Sciatic nerve (tissue), 2 donors: ENCODE data around the gene GPC3. TPM values are rescaled to one million over a fixed set of nuclear protein-coding genes. Genes with fewer than 3 reads are reported as not detected.

Source experiments
- ATAC-seq: fragments of 200-7000 bp; cut with Tn5 transposase; one replicate; pipeline ENCODE4 v1.9.1; 2020; ENCODE audit warnings: mild to moderate bottlenecking, moderate library complexity
- DNase-seq: peaks from one replicate; pipeline ENCODE4 v3.0.0-alpha.2; 2020; ENCODE audit warnings: low spot score
- intact Hi-C: fragments of 100-400 bp; cut with DNase I; formaldehyde crosslinking; loops from one replicate; pipeline ENCODE4 v1.14.2; 2022
- total RNA-seq: library from RNA; stranded (reverse); fragmentation: NEBNext Ultra II Directional; extraction: Animal tissue kit (Norgen Biotek cat#: 25700); gene quantifications from one replicate; pipeline ENCODE4 v1.2.1, GENCODE V29; 2021
- donor health status: DM: no; HTN: no; CAD: no.
- donor health status: DM: no; HTN: no; CAD: no.

Gene GPC3
- total RNA-seq, 1 donor from 2014 or later, result 84.2 TPM

DNA sequence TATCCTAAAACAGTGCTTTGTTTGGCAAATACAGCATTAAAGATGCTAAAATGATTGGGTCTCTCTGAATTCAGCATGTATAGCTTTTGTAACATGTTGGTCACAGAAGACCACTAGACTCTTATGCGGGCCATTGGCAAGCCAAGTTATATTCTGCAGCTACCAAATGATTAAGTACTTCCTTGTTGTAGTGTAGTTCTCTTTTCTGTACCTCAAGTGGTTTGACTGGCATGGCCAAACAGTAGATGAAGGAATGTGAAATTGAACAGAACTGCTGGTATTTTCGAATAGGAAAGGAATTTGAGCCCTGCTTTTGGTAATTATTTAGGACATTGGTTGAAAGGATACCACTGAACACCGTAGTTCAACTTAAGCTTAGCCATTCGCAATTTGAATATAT, 376.2 kb downstream of the GPC3 start:
- DNase-seq, result no peak
- intact Hi-C loops, result no loop called here
- no peak for ATAC-seq

DNA sequence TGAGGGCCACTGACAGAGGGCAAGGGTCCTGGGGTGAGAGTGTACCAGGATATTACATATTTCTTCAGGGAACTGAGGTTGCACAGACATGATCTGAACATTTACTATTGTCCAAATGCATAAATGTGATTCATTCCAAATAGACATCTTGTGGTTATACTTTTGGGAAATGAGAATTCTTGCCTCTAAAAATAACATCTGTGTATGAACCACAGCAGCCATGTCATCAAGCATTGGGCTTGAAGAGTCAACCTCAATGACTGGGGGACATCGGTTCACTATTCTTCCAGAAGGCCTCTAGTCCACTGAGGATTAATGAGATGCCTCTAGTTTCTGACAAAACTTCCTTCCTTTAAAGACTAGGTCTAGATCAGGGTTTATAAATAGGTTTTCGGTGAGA, 377.0 kb downstream of the GPC3 start:
- ATAC-seq, result peak; percentile 27
- intact Hi-C loops, result no loop called here
- no peak for DNase-seq

DNA sequence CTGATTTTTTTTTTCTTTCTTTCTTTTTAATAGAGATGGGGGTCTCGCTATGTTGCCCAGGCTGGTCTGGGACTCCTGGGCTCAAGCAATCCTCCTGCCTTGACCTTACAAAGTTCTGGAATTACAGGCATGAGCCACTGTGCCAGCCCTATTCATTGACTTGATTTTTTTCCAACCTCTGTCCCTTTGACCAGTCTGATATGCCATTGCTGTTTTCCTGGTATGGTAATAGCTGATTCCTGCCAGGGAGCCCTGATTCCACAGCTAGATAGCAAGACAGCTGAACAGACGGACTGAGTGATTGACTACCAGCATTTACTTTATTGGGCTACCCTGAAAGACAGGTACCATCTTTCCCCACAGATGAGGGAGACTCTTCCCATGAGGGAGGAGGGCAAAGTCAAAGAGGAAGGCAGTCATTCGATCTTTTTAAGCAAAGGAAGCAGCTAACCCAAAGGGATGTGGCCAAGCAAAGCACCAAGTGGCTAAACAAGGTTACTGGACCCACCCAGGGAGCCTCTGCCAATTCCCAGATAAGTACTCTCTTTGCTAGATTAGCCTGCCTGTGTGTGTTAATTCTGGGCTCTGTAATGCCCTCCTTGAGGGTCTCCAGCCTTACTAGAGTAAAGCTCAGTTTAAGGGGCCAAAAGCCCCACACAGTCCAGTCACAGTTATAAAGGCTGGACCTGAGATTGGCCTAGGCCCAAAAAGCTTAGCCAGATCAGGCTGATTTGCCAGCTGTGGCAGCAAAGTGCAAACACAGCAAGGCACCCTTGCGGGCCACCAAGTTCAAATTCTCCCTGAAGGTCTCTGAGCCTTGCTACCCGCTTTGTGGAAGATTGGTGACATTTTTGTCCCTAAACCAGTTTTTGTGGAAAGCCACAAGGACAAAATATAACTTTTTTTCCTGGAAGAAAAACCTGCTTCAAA, 377.7 kb downstream of the GPC3 start:
- ATAC-seq (peak; percentile 44), DNase-seq (no peak)
- intact Hi-C loops, result no loop called here

DNA sequence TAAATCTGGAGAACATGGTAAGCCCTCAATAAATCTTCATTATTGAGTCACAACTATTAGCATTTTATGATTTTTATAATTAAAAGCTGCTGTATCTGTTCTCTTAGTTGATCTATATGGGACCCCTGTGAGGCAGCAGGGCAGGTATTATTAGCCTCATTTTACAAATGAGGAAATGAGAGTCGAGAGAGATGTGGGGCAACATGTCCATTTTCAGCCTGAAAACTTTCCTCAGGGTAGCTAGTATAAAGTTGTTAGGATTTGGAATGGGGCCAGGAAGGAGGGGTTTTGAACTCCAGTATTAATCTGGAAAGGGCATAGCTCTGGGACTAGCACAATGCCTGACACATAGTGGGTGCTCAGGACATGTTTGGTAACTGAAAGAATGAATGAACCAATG, 378.4 kb downstream of the GPC3 start:
- intact Hi-C loops, result no loop called here
- ATAC-seq, result no peak
- DNase-seq, result no peak

DNA sequence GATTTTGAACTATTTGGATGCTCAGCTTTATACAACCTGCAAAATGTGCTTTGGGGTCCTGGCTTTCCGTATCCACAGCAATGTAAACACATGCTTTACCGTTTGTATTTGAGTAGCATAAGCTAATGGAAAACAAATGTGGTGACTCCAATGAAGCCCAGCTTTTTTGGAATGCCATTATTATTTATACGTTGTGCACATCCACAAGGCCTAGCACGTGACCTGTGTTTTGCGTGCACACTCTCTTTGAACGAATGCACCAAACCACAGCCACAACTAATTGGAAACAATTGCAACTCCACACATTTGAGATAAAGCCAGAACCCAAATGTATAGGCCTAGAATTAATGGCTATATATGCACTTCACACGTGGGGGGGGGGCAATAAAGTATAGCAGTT, 380.6 kb downstream of the GPC3 start:
- intact Hi-C loops, result no loop called here
- ATAC-seq (no peak), DNase-seq (no peak)

DNA sequence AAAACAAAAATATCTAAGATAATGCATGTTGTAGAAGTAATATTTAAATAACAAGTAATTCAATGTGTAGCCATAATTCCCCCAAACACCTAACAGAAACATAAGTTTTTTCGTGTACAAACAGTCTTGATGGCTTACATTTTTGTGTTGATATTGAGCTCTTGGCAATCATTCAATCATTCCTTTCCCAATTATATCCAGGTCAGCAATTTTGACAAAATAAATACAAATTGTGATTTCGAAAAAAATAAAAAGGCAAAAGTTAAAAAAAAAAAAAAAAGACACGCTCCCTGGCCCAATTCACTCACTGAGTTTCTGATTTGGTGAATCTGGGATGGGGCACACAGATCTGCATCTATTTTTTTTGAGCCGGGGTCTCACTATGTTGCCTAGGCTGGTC, 382.5 kb downstream of the GPC3 start:
- ATAC-seq, result no peak
- DNase-seq, result no peak
- intact Hi-C loops, result no loop called here

DNA sequence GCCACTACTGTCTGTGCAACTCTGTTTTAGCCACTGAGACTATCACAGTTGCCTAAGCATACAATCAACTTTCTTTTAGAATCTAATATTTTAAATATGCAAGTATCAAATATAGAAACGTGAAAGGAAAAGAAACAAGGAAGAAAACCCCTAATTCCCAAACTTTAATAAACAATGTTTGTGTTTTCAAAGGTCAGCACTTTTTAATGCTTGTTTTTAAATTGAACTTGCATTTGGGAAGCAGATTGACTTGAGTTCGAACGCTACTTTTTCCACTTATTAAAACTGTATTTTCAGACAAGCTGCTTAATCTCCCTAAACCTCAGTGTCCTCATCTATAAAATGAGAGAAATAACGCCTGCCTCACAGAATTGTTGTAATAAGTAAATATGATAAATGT, 384.3 kb downstream of the GPC3 start:
- ATAC-seq (no peak), DNase-seq (no peak)
- intact Hi-C loops, result no loop called here

DNA sequence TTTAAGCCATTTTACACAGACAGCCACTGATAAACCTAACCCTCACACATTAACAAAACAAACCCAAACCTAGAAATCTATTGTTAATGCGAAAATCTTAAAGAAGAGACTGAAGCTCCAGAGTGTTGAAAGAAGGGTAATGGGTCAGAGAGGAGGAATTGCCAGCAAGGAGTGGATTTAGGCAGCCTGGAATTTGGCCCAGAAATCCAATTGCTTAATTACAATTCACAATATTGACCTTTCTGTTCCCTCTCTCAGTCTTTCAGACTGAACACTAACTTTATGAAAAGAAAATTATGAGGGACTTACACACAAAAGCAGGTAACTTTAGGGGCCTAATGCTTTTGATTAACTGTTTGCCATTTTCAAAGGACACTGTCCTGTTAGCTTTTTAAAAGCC, 384.9 kb downstream of the GPC3 start:
- intact Hi-C loops, result no loop called here
- ATAC-seq, result no peak
- no peak for DNase-seq

DNA sequence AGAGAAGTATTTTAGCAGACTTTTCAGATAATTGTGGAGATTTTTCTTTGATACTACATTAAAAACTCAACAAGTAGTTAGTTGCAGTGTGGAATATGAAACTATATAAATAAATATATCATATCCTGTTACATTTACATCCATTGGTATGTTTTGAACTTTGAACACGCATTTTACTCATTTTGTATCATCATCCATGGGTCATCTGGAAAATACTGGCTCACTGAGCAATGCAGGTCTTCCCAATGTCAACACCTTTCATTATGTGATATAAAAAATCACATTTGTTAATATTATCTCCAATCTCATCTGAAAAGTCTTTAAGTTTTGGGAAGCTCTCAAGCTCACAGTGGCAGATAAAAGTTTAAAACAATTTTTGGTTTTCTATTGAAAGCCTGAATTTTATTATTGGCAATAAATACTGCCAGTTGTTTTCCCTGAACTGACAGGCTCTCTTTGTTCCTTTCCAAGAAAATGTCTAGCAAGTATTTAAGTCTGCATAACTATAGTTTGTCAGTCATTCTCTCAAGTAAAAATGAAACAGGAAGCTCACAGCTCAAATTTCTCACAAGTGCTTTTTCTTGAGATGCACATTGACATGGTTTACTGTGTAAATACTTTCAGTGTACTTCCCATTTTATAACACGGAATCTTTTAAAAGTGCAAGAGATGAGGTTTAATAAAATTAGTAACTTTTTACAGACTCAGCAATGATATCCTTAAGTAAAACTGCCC, 386.6 kb downstream of the GPC3 start:
- DNase-seq, result no peak
- intact Hi-C loops, result no loop called here
- ATAC-seq, result no peak

DNA sequence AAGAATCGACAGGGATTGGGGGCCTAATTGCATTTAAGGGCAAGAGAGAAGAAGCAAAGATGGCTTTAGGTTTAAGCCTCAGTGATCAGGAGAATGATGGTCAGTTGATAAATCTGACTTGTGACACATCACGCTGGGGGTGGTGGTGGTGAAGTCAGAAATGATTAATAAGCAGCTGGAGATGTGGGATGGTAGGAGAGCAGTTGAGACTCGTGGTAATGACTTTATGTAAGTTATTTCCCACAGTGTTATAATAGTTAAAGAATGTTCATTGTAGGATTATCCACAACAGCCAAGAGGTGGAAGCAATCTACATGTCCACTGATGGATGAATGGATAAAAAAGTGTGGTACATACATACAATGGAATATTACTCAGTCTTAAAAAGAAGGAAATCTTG, 391.2 kb downstream of the GPC3 start:
- DNase-seq (no peak), ATAC-seq (no peak)
- intact Hi-C loops, result no loop called here

DNA sequence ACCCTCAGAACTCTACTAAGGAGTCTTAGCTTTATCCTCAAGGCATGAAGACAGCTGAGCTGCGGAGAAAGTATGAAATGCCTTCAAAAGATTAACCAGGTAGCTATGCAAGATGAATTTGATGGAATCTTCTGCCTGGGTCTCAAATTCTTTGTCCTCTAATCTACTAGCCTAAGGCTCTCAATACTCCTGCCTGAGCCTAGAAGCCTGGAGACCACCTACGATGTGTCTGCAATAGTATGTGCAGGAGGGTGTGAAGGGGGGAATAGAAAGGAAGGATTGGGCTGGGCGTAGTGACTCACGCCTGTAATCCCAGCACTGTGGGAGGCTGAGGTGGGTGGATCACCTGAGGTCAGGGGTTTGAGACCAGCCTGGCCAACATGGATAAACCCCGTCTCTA, 391.9 kb downstream of the GPC3 start:
- intact Hi-C loops, result no loop called here
- DNase-seq (no peak), ATAC-seq (no peak)

DNA sequence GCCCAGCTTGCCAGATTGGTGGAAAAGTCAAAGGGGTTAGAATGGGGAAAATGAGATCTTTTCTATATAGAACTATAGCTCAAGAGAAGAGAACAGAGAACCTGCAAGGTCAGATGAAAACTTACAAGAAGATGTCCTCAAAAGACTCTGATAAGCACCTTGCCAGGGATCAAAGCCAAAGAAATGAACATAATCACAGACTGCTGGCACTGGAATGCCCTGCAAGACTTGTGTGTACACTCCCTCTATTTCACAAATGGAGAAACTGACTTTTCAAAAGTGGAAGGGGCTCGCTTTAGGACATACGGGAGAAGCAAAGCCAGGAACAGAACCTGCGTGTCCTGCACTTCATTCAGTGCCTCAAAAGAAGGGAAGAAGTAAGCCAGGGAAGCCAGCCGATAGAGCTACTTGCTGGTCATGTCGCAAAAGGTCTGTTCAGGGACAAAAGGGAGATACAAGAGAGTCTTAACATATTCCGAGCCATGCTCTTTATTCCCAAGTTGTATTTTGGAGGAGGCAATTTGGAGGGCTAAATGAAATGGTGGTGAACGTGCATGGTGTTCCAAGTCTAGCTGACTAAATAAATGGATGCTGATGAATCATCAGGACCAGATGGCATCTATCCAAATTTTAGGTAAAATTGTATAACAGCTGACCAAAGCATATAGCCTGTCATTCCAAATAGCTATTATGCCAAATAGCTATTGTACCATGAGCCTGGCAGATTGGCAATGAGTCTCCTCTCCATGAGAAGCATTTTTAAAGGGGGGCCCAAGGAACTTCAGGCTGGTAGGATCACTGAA, 394.5 kb downstream of the GPC3 start:
- intact Hi-C loops, result no loop called here
- no peak for ATAC-seq
- DNase-seq, result no peak

DNA sequence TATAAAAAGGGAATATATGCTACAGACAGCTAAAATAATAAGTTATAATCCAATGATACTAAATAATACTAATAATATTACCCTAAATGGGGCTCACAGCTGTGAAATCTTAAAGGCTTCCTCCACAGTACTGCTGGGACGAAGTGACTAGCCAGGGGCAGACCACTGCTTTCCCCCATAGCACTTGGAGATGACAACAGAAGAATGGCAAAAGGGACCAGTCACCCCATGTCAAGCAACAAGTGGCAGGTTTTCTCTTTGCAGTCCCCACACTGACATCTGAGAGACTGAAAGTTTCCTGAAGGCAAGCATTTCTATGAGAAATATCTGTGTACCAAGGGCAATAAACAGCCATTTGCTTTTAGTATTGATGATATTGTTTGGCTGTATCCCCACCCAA, 396.6 kb downstream of the GPC3 start:
- intact Hi-C loops, result no loop called here
- ATAC-seq (no peak), DNase-seq (no peak)

DNA sequence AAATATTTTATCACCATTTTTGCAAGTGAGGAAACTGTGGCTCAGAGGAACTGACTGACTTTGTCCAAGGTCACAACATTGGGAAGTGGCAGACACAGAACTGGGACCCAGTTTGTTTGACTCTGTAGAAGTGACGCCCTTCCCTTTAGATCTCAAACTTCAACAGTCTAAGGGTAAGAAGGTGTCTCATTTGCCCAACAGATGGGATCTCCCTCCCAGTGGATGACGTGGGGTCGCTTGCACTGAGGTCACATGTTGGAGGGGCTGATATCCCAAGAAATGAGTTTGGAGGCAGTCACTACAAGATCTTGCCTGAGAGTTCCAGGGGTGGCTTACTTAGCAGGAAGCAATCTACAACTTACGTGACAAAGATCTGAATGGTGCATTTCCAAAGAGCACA, 397.6 kb downstream of the GPC3 start:
- ATAC-seq, result no peak
- intact Hi-C loops, result no loop called here
- no peak for DNase-seq

DNA sequence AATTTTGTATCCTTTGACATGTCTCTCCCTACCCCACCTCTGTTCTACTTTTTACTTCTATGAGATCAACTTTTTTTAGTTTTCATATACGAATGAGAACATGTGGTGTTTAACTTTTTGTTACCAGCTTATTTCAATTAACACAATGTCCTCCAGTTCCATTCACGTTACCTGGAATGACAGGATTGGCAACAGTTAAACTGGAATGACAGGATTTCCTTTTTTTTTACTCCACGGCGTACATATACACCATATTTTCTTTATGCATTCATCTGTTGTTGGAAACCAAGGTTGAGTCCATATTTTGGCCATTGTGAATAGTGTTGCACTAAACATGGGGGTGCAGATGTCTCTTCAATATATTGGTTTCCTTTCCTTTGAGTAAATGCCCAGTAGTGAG, 398.3 kb downstream of the GPC3 start:
- intact Hi-C loops, result no loop called here
- no peak for ATAC-seq
- no peak for DNase-seq

DNA sequence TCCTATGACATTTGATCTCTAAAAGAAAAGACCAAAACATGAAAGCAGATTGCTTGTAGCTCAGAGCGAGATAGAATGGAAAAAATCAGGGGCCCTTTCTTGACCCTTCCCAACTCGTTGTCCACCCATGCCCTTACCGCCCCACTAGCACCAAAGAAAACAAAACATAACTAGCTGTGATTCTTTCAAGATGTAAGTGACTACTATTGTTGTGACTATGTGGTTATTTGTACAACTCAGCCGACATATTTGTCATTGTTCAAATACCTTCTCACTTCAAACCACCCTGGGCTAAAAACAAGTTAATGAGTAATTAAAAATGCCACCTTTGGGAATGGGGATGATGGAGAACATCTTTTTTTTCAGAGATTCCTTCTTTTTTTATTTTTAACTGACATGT, 399.0 kb downstream of the GPC3 start:
- DNase-seq (no peak), ATAC-seq (no peak)
- intact Hi-C loops, result no loop called here

DNA sequence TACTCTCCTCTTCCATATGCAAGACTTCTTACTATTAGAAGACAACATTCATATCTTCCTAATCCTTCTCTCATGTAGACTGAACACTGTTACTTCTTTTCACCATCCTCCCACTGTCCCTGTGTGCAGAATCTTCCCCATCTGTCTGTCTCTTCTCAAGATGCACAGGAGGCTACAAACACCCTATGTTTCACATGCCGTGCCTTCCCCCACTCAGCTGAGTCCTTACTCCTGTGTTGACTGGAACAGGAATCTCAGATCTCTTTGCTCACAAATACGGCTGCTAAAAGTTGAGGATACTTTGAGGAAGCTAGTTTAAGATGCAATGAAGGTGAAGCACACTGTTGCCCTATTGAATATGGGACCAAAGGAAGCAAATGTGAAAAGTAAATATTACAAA, 401.6 kb downstream of the GPC3 start:
- ATAC-seq, result no peak
- intact Hi-C loops, result no loop called here
- no peak for DNase-seq

DNA sequence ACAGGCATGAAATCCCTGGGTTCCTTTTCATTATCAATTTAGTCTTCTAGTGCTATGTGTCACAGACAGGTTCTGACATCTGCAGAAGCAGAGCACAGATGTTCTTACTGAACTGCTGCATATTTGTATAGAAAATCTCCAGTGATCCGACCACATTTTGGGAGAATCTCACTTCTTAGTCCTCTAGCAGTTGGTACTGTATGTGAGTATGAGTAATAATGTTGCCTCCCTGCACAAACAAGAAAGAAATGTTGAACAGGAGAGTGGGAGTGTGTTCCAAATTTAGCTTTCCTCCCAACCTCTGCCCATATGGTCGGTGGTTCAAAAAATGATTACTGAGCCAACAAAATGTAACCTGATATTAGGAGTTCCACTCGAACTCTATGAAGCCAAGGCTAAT, 404.8 kb downstream of the GPC3 start:
- intact Hi-C loops, result no loop called here
- DNase-seq (no peak), ATAC-seq (no peak)

DNA sequence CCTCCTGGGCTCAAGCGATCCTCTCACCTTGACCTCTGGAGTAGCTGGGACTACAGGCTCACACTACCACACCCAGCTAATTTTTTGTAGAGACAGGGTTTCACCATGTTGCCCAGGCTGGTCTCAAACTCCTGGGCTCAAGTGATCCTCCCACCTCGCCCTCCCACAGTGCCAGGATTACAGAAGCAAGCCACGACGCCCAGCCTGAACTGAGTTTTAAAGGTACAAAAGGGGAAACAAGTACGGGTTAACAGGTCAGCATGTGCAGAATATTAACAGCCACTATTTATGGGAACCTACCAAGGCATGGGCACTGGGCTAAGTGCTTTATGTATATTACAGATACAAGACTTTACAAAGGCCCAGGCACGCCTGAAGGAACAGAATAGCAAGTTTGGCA, 405.8 kb downstream of the GPC3 start:
- intact Hi-C loops, result no loop called here
- DNase-seq, result no peak
- no peak for ATAC-seq

DNA sequence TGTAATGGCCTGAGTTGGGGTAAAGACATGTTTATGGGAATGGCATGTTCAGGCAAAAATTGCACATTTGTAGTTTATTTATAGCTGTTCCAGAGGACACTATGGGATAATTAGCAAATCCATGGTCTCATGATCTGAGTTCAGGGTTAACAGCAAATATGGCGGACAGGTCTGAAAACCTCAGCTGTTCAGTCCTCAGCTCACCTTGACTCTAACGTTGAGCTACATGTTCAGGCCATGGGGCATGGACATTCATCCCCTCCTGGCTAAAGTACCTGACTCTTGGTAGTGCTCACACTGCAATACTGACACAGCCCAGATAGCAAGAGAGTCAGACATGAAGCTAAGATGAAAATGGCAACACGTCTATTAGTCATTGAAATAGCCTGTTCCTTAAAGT, 408.5 kb downstream of the GPC3 start:
- DNase-seq, result no peak
- intact Hi-C loops, result no loop called here
- no peak for ATAC-seq
